Suprapubic skin (tissue), 3 donors: ENCODE data around the gene SLX4.

ENCODE experiments used
- CTCF ChIP-seq, 2 donors: fragments of 200-600 bp in 1 of 2; fragments of 450-650 bp in 1 of 2; sonication (generic) in 1 of 2; IDR thresholded peaks; one replicate each; pipeline ENCODE4 v1.5.1; 2016 to 2019; ENCODE audit warnings: antibody characterized with exemption in 2 of 2, mild to moderate bottlenecking in 1 of 2, moderate library complexity in 1 of 2
- EP300 ChIP-seq: sonication (generic); formaldehyde crosslinking; IDR thresholded peaks from one replicate; pipeline ENCODE4 v1.6.1; 2017; ENCODE audit warnings: antibody characterized with exemption
- POLR2A ChIP-seq, 2 donors: fragments of 450-650 bp; IDR thresholded peaks; one replicate each; pipeline ENCODE4 v1.6.1; 2017; ENCODE audit warnings: antibody characterized with exemption in 2 of 2, mild to moderate bottlenecking in 2 of 2, moderate library complexity in 2 of 2

DNA sequence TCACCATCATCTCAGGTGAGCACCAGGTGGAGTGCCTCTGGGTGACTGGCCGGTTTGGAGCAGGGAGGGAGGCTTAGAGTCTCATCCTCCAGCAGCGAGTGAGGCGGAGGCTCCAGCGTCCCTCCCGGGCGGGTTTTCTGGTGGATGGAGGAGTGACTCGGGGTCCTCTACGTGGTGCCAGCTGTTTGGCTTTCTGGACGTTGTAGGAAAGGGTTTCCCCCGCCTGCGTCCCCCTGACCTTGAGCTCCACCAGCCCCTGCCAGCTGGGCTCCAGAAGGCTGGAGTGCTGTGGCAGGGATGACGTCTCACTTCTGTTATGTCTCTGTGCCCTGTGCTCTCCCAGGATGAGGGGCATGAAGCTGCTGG, 43.6 kb upstream of the SLX4 start:
- no peak for TF ChIP-seq CTCF (IDR thresholded peaks at IDR 0.05)
- TF ChIP-seq POLR2A (IDR thresholded peaks at IDR 0.05): no peak
- no peak for TF ChIP-seq EP300
